NT2/D1 (cell line): ENCODE results near the gene DOCK3.

Experiments used
- SUZ12 ChIP-seq: IDR thresholded peaks from 2 replicates; pipeline ENCODE4 v1.6.1; 2011; ENCODE audit not compliant: insufficient read length, insufficient read depth; ENCODE audit errors: extremely low read depth
- YY1 ChIP-seq: IDR thresholded peaks from 2 replicates; pipeline ENCODE4 v1.6.1; 2011; ENCODE audit not compliant: insufficient read length, insufficient read depth
- ZNF274 ChIP-seq: IDR thresholded peaks from 2 replicates; pipeline ENCODE4 v1.6.1; 2011; ENCODE audit warnings: mild to moderate bottlenecking, low read depth, low read length

GRCh38 chr3:51386159-51386851 is 711.6 kb downstream of the DOCK3 start:
- TF ChIP-seq SUZ12 = no peak
- no peak for TF ChIP-seq ZNF274
- TF ChIP-seq YY1 = no peak
